B cell (primary cell): ENCODE results near the gene HAO1.

ENCODE experiments used
- CTCF ChIP-seq: fragments of 200-600 bp; IDR thresholded peaks from one replicate; pipeline ENCODE4 v1.8.0; 2022; ENCODE audit warnings: antibody characterized with exemption, mild to moderate bottlenecking
- EZH2 ChIP-seq: IDR thresholded peaks from 2 replicates; pipeline ENCODE4 v1.6.1; 2012; ENCODE audit warnings: borderline replicate concordance, low read depth, mild to moderate bottlenecking, moderate library complexity, low read length; ENCODE audit not compliant: insufficient read depth, poor library complexity, severe bottlenecking

DNA sequence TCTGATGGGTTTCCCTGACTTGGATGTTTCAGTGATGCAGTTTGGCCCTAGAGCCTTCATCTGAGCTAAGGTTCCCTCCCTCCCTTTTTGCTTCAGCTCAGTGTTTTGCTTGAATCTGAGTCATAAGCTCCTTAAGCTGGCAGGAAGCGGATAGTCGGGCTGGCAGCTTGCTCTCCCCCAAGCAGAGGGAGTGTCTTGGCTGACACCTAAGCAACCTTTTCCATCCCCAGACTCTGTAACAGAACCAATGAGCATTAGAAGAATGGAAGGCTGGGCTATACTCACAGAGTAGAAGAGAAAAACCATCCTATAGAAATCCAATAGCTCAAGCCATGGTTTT is 98.3 kb downstream of the HAO1 start:
- TF ChIP-seq CTCF (no peak), EZH2 (no peak)
